ENCODE data around the gene HOXA11. TPM values are rescaled to one million over a fixed set of nuclear protein-coding genes. Genes with fewer than 3 reads are reported as not detected.

HOXA11 gene
- total RNA-seq, 1 experiment from 2014 or later, result not detected

DNA sequence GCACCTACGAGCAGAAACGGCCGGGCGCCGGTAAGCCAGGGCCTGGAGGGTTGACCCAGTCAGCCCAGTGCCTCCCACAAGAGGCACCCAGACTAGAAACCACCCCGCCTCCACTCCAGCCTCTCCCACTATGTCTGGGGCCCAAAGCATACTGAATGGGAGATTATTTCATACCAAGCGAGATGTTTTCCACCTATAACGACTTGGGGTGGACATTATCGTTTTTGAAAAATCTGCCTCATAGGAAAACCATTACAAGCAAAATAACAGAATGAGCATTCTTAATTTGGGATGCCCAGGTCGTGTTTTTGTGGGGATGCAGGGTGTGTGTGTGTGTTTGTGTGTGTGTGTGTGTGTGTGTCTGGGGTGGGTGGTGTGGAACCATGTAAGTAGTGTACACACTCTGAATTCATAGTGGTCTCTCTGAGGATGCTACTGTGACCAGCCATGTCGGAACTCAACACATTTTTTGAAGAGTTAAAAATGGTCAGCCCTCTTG lies 39.1 kb downstream of the HOXA11 start:
- Histone ChIP-seq H2AFZ (ENCODE audit: low read length) (no peak overlapping the region), H3K4me1 (ENCODE audit: insufficient read depth, low read length) (no peaks in the 10 kb centered on the region), H4K8ac (replicated peaks; ENCODE audit: insufficient read length, low read depth, low read length) (no peak overlapping the region), H2BK15ac (ENCODE audit: low read depth, low read length) (no peak overlapping the region), H3K23ac (ENCODE audit: insufficient read length, low read depth, low read length) (no peak overlapping the region), H3K79me1 (ENCODE audit: insufficient read depth, low read depth, low read length, poor library complexity, severe bottlenecking) (no peaks in the 10 kb centered on the region), H3K27me3 (ENCODE audit: insufficient read depth, low read length) (peaks cover 94% of the 10 kb centered on the region), H3K4me2 (ENCODE audit: insufficient read depth, insufficient read length, low read length) (no peak overlapping the region), H3K27ac (ENCODE audit: insufficient read length, low read depth, low read length) (no peak overlapping the region), H3T11ph (ENCODE audit: low read length) (no peak overlapping the region), H2AK5ac (ENCODE audit: insufficient read length, low read length) (no peak overlapping the region), H3K79me2 (ENCODE audit: insufficient read depth, low read length) (no peaks in the 10 kb centered on the region), H2BK20ac (ENCODE audit: low read depth, low read length, poor library complexity, severe bottlenecking) (no peak overlapping the region), H3K56ac (ENCODE audit: insufficient read length, low read depth, low read length) (no peak overlapping the region), H3K9me3 (ENCODE audit: control insufficient read depth, low read depth, low read length) (no peaks in the 10 kb centered on the region), H3K9ac (ENCODE audit: extremely low read depth, insufficient read length, low read length) (no peak overlapping the region), H2BK5ac (ENCODE audit: insufficient read length, low read length) (no peak overlapping the region), H4K5ac (ENCODE audit: insufficient read length, low read depth, low read length) (no peak overlapping the region), H4K91ac (ENCODE audit: insufficient read length, low read depth, low read length) (no peak overlapping the region), H2BK12ac (ENCODE audit: insufficient read length, low read depth, low read length) (no peak overlapping the region), H4K20me1 (ENCODE audit: control insufficient read depth, insufficient read depth, insufficient read length) (no peaks in the 10 kb centered on the region), H3K14ac (ENCODE audit: insufficient read depth, low read length) (no peak overlapping the region), H3K23me2 (ENCODE audit: insufficient read length, low read depth, low read length, poor library complexity, severe bottlenecking) (peaks cover 14% of the 10 kb centered on the region), H2BK120ac (ENCODE audit: low read depth, low read length, poor library complexity, severe bottlenecking) (no peak overlapping the region), H3K4ac (ENCODE audit: low read depth, low read length) (no peak overlapping the region), H3K18ac (ENCODE audit: insufficient read length, low read depth, low read length) (no peak overlapping the region)
- Mint-ChIP-seq H3K4me3 (no peak overlapping the region), H3K4me1 (peaks cover 8 to 27% of the 10 kb centered on the region in 2 experiments), H3K27me3 (ENCODE audit: low read depth) (peaks cover 100% of the 10 kb centered on the region), H3K27ac (no peak overlapping the region), H3K36me3 (ENCODE audit: insufficient read depth in 1 of 3, low read depth in 3 of 3) (no peaks in the 10 kb centered on the region; a peak in 3 of 7 replicates), H3K9me3 (peaks cover 19 to 25% of the 10 kb centered on the region in 2 experiments)
- TF ChIP-seq, protein P1, sequence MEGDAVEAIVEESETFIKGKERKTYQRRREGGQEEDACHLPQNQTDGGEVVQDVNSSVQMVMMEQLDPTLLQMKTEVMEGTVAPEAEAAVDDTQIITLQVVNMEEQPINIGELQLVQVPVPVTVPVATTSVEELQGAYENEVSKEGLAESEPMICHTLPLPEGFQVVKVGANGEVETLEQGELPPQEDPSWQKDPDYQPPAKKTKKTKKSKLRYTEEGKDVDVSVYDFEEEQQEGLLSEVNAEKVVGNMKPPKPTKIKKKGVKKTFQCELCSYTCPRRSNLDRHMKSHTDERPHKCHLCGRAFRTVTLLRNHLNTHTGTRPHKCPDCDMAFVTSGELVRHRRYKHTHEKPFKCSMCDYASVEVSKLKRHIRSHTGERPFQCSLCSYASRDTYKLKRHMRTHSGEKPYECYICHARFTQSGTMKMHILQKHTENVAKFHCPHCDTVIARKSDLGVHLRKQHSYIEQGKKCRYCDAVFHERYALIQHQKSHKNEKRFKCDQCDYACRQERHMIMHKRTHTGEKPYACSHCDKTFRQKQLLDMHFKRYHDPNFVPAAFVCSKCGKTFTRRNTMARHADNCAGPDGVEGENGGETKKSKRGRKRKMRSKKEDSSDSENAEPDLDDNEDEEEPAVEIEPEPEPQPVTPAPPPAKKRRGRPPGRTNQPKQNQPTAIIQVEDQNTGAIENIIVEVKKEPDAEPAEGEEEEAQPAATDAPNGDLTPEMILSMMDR (conservative IDR thresholded peaks at IDR 0.05), result no peak
- WGBS (ENCODE audit: extremely low coverage, insufficient read length, low lambda C conversion rate), result no CpG with 5 or more reads among the region's 11 CpGs
- DNase-seq, result no peak

All from H9 (cell line).